Measurements from ENCODE around the gene EFCAB5.

The EFCAB5 gene

GRCh38 chr17:30155389-30155788 lies 214.0 kb downstream of the EFCAB5 start:
- no peak for DNase-seq (ENCODE audit: low read depth in 2 of 2)

All from fibroblast of skin of left biceps (primary cell).